Stimulated activated CD8-positive, alpha-beta memory T cell treated with anti-CD3 and anti-CD28 coated beads, Interleukin-7, amount 100 ng/mL, for 4 hours (primary cell): ENCODE results near the gene SMIM14.
"Not testable (repeated sequence)": the region's sequence is repeated elsewhere in the genome, so short reads cannot be mapped to it uniquely, and the experiment has no call there.

Experiments used
- DNase-seq, 2 donors: peaks; one replicate each; pipeline ENCODE4 v3.0.0-alpha.2; 2020; ENCODE audit warnings: low read depth in 2 of 2

Gene SMIM14

GRCh38 chr4:39638354-39639239 is at the start of gene SMIM14:
TSS of gene SMIM14 (minus strand) at chr4:39638865. CDS start at chr4:39605145, 33,720 bp downstream.
- DNase-seq = peak; percentile 87 to 91

GRCh38 chr4:39687014-39687413 is 48.3 kb upstream of the SMIM14 start:
- DNase-seq = no peak

DNA sequence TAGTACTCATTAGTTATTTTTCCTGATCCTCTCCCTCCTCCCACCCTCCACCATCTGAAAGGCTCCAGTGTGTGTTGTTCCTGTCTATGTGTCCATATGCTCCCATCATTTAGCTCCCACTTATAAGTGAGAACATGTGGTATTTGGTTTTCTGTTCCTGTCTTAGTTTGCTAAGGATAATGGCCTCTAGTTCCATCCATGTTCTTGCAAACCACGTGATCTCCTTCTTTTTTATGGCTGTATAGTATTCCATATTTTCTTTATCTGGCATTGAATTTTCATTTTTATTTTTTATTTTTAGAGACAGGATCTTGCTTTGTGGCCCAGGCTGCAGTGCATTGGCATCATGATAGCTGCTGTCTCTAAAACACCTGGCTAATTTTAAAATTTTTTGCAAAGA is 47.3 kb upstream of the SMIM14 start:
- DNase-seq = no peak

DNA sequence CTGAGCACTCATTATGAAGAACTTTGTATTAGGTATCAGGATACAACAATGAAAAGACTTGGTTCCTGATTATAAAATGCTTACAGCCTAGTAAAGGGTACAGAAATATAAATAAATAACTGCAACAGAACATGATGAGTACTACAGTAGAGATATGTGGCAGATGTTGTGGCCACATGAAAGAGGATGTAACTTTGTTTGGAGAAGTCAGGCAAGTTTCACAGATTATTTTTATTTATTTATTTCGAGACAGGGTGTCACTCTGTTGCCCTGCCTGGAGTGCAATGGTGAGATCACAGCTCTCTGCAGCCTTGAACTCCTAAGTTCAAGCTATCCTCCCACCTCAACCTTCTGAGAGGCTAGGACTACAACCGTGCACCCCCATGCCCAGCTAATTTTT is 43.5 kb upstream of the SMIM14 start:
- DNase-seq = no peak

DNA sequence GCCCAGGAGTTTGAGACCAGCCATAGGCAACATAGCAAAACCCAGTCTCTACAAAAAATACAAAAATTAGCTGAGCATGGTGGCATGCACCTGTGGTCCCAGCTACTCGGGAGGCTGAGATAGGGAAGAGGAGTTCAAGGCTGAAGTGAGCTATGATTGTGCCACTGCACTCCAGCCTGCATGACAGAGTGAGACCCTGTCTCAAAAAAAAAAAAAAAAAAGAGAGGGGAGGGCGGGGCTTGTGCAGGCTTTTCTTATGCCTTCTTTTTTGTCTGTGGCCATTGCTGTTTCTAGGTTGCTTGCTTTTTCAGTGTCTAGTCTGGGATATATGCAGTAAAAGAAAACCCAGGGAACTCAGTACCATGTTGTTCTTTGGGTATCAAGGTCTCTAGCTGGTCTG is 42.3 kb upstream of the SMIM14 start:
- DNase-seq = not testable (repeated sequence)

GRCh38 chr4:39675681-39676080 is 37.0 kb upstream of the SMIM14 start:
- DNase-seq = not testable (repeated sequence)

DNA sequence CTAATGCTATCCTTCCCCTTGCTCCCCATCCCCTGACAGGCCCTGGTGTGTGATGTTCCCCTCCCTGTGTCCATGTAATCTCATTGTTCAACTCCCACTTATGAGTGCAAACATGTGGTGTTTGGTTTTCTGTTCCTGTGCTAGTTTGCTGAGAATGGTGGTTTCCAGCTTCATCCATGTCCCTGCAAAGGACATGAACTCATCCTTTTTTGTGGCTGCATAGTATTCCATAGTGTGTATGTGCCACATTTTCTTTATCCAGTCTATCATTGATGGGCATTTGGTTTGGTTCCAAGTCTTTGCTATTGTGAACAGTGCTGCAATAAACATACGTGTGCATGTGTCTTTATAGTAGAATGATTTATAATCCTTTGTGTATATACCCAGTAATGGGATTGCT is 31.6 kb upstream of the SMIM14 start:
- not testable (repeated sequence) for DNase-seq

- DNase-seq = no peak
Measured at GRCh38 chr4:39668887-39669286, 30.2 kb upstream of the SMIM14 start.

DNA sequence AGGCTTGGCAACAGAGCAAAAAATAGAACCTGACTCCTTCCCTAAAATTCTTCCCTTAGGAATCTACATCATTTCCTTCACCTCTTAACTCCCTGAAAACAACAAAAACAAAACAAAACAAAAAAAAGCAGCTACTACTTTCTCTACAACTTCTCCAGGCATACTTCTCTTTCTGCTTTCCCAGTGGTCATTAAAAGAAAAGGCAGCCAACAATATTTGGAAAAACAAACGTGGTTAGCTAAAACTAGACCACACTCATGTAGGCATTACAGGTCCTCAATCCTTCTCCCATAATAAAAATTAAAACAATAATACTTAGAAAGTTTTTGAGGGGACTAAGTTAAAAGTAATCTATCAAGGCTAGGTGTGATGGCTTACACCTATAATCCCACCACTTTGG is 29.0 kb upstream of the SMIM14 start:
- DNase-seq = no peak

DNA sequence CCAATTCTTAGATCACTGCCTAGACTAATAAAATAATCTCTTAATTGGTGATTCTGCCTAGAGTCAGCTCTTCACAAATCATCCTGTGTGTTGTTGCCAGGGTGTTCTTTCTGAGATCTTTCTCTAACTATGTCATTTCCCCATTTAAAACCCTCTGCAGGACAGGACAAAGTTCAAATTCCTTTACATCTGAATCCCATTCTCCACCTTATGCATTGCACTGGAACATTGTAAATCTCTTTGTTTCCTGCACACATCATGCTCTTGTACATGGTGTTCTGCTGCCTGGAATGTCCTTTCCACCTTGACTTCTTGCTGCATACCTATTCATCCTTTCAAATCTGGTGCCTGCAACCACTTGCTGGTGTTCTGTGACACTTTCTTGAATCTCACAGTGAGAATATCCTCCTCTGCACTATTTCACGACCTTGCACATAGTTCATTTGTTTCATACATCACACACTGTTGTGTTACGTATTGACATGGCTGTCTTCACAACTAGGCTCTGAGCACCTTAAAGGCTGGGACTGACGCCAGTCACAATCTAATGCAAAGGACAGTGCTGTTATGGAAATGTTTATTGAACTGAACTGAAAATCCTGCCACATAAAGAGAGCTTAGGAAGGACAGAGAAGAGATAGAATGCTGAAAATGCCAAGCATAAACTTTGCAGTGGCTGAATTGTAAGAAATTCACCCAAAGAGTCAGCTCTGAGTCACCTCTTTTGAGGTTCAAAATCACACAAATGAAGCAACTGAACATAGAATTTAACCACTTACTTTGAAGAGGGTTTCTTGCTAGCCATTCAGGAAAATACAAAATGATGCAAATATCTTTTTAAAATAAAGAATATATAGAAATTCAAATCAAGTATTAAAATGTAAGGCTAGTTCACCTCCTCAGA is 26.4 kb upstream of the SMIM14 start:
- DNase-seq = no peak

DNA sequence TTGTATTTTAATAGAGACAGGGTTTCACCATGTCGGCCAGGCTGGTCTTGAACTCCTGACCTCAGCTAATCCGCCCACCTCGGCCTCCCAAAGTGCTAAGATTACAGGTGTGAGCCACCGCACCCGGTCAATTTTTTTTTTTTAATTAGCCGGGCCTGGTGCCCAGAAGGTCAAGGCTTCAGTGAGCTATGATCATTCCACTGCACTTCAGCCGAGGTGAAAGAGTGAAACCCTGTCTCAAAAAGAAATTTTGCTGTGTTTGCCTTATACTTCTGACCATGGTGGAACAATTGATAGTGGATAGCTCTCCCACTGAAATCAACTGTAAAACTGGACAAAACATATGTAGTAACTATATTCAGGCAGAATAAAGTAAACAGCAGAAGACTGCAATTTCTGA is 24.0 kb upstream of the SMIM14 start:
- no peak for DNase-seq

DNA sequence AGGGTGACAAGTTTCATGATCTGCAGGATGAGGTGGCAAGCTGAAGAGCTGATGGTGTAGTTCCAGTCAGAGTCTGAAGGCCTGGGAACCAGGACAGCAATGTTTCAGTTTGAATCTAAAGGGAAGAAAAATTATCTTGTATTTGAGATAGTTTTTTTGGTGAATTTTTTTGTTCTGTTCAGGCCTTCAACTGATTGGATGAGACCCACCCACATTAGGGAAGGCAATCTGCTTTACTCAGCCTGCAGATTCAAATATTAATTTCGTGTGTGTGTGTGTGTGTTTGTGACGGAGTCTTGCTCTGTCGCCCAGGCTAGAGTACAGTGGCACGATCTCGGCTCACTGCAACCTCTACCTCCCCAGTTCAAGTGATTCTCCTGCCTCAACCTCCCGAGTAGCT is 22.1 kb upstream of the SMIM14 start:
- DNase-seq = no peak

GRCh38 chr4:39660045-39660444 is 21.4 kb upstream of the SMIM14 start:
- DNase-seq = no peak

- DNase-seq = no peak
Measured at GRCh38 chr4:39658756-39659155, 20.1 kb upstream of the SMIM14 start.

DNA sequence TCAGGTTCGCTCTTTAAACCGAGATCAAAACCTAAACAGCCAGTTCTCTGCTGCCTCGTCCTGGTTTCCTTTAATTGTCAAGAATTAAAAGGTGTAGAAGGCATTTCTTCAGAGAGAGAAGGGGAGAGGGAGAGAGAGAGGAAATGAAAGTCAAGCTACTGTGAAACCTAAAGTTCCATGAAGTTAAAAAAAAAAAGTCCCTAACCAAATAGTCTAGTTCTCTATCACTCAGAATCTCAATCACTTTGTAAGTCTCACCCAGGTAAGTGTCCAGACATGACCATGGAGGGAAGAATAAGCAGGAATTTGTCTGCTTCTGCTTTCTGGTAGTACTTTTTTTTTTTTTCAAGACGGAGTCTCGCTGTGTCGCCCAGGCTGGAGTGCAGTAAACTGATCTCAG is 18.8 kb upstream of the SMIM14 start:
- no peak for DNase-seq

GRCh38 chr4:39656638-39657037 is 18.0 kb upstream of the SMIM14 start:
- not testable (repeated sequence) for DNase-seq

- DNase-seq = no peak
Measured at GRCh38 chr4:39655876-39656275, 17.2 kb upstream of the SMIM14 start.

- DNase-seq = no peak
Measured at GRCh38 chr4:39655211-39655610, 16.5 kb upstream of the SMIM14 start.

GRCh38 chr4:39651586-39651985 is 12.9 kb upstream of the SMIM14 start:
- not testable (repeated sequence) for DNase-seq

GRCh38 chr4:39649639-39650265 is 11.1 kb upstream of the SMIM14 start:
- no peak for DNase-seq

GRCh38 chr4:39648827-39649558 is 10.3 kb upstream of the SMIM14 start:
- DNase-seq = no peak
